ENCODE data around the gene IQCK.

Gene IQCK

GRCh38 chr16:19722269-19722952, 4.3 kb downstream of the IQCK start:
- no peak for DNase-seq

- DNase-seq, result no peak
These were observed 4.9 kb downstream of the IQCK start for GRCh38 chr16:19722981-19723380.

DNA sequence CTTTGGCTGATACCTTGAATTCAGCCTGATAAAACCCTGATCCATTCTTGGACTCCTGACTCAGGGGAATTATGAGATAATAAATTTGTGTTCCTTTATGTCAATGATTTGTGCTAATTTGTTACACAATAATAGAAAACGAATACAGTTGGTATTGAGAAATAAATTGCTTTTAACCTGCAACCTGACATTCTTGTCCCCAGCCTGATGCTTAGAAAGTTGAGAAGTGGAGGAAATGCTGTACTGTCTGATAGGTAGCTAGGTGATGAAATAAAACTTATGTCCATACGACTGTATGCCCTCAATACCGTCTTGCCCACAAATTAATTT, 10.5 kb downstream of the IQCK start:
- no peak for DNase-seq

DNA sequence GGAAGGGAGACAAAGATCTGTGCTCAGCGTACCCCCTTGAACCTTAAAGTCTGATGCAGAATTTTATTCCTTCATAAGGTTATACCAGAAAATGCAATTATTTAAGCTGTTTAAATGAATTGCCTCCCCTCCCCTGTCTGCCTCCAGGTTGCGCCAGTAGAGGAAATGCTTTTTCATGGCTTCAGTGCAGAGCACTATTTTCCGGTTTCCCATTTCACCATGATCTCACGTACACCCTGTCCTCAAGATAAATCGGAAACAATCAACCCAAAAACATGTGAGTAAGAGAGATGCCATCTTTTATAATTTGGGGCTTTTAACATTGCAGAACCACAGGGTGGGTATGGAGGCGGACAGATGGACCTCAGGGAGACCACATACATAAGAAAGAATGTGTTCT, 15.5 kb downstream of the IQCK start:
- DNase-seq, result no peak

DNA sequence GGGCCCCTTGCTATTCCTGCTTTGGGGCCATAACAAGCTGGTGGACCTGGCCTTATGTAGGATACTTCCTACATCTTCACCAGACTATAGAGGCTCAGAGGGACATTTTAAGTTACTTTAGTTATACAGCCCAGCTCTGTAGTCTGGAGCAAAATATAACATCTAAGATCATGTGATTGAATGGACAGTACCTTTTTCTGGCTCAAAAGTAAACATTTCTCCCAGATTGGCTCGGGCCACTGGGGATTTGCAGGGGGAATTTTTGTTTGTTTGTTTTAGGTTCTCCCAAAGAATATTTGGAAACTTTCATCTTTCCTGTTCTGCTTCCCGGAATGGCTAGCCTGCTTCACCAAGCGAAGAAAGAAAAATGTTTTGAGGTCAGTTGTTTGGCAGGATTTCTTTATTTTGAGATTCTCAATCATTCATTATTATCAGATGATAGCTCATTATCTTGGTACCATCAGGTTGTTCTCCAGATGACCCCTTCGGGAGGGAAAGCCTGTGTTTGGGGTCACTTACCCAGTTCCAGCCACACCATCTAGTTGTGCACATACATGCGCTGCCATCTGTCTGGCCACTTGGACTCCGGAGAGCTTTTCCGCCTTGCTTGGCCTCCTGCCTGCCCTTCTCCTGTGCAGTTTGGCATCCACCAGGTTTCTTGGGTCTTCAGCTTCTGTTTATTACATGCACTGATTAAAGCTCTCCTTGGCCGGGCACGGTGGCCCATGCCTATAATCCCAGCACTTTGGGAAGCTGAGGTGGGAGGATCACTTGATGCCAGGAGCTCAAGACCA, 17.2 kb downstream of the IQCK start:
- no peak for DNase-seq

GRCh38 chr16:19737306-19738038, 19.4 kb downstream of the IQCK start:
- no peak for DNase-seq

DNA sequence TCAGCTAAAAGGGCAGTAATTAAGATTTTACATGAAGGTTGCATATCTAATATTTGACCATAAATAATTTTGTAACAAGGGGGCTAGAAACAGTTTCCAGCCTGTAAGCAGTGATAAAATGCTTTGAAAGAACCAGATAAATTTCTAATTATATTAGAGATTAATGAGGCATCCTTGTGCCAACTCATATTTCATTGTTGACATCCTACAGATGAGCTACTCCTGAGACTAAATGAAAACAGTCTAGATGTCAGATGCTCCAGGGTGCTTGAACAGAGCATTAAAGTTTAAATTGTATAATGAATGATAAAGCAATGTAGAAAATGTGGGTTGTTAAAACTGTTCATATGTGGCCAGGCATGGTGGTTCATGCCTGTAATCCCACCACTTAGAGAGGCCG, 23.3 kb downstream of the IQCK start:
- no peak for DNase-seq

GRCh38 chr16:19743816-19744159, 25.7 kb downstream of the IQCK start:
- DNase-seq, result no peak

GRCh38 chr16:19744670-19745069, 26.6 kb downstream of the IQCK start:
- DNase-seq, result no peak

DNA sequence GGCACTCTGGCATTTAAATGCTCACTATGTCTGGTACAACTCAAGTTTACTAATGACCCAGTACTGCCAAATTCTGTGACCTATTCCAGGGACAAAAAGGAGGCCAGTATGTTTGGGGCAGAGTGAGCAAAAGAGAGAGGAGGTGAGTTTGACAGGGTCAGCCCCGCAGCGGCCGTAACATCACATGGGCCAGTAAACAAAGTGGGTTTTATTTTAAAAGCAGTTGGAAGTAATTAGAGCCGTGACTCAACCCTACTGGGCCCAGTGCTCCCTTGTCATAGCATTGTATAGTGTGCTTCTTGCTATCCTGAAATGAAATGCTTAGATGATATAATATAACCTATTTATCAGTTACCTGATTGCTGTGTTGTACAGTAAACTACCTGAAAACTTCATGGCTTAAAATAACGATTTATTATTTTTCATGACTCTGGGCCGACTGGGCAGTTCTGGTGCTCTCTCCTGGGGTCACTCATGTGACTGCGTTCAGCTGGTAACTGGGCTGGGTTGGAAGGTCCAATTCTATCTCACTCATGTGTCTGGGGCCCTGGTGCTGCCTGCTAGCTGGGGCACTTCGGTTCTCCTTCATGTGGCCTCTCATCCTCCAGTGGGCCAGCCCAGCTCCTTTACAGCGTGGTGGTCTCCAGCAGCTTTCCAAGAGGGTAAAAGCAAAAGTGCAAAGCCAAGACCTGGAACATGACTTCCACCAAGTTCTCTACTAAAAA, 27.4 kb downstream of the IQCK start:
- DNase-seq, result no peak

DNA sequence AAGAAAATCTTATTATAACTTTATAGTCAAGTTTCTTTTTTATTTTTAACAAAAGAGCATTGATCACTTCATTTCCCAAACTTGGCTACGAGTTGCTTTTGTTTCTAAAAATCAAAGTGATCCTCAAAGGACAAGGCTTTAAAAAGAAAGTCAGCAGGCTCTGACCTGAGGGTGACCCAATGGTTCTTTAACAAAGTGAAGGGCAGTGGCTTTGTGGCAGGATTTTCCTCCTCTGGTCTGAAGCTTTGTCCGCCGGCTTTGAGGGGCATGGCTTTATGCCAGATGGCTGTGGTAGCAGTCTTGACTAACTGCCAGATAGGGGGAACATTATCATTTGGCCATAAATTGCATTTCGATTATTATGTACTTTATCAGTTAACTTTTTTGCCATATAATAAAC, 28.5 kb downstream of the IQCK start:
- no peak for DNase-seq

DNA sequence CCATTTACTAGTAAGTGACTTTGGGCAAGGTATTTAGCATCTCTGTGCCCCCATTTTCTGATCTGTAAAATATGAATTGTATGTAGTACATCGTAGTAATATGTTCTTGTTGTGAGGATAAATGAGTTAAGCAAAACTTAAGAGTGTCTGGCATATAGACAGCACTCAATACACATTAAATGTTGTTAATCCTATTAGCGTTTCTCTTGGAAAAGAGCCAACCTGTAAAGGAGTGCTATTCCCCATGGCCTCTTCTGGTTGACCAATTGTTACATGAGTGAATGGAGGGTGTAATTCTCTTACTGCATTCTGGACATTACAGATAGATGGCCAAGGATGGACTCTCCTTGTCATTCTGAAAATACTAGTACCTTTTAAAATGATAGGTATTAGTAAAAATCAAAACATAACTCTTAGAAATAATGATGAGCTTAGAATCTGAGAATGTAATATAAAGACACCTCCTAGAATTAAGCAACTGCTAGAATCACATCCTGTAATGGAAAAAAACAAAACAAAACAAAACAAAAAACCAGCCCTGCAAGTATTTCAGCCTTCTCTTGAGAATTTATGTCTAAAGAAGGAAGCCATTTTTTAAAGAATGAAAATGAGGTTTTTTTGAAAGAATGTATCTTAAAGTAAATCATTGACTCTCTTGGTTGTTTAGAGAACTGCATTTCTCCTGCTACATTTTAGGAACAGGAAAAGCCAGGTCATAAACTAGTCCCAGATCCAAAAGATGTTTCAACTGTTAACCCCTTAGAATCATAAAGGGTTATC, 30.5 kb downstream of the IQCK start:
- no peak for DNase-seq

- no peak for DNase-seq
These were observed 31.6 kb downstream of the IQCK start for GRCh38 chr16:19749571-19750080.

DNA sequence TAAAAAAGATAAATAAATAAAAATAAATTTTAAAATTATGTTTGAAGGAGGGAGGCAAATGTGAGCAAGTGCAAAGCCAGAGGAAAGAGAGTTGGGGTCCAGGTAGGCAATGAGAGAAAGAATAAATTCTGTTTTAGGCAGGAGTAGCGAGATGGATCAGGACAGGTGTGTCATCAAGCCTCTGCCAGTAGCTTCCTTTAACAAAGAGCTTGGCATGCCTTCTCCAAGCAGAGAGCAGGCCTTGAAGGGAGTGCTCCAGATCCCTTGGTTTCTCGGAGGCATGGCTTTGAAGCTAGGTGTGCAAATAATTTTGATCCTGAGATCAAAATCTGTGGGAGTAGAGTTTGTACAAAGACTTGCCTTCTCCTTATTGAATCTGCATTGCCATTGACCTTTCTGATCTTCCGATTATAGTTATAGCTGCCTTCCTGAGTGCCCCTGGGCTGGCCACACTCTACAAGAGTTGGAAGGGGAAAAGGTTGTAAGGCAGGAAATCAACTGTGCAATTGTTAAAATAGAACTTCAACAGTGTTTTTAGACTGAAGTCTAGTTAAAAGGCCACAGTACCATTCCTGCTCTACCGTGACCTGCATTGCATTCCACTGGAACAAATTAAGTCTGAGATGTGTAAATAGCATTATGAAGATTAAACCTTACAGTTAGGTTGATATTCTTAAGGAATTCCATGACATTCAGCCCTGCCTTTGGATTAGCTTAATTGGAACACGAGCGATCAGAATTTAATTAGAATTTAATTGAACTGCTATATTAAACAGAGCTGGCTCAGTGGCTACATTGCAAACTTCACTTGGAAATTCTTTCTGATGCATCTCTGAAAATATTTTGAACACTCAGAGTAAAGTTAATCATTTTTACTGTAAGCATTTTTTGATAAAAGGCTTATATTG, 33.7 kb downstream of the IQCK start:
- no peak for DNase-seq

DNA sequence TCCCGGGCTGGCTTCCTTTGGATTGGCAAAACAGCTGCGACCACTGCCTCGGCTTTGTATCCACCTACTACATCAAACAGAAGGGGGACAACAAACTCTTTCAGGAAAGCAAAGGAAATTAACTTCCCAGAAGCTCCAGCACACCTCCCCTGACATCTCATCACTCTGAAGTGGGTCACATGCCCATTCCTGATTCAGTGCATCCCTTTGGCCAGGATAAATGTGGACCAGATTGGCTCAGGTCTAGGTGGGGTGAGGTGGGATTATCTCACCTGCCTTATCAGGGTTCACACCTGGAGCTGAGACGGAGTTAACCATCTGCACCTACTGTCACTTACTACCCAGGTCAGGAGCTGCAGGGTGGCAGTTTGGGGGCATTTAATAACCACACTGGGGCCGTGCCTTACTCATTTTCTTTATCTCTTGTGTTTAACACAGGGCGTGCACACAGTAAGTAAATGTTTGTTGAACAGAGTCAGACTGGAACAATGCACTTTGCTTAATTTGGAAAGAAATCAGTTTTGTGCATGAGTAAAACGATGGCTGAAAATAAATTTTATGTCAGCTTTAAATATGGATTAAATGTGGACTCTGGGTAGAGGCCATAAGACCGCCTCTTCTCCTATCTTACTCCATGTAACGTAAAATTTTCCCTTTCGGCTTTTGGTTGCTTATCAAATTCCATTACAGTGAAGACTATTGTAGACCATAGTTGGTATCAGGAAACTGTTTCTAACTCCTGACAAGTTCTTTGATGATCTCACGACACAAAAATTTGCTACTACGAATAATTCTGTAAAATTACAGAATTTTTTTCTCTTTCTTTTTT, 36.0 kb downstream of the IQCK start:
- no peak for DNase-seq

GRCh38 chr16:19754644-19755036, 36.6 kb downstream of the IQCK start:
- no peak for DNase-seq

GRCh38 chr16:19755268-19755667, 37.2 kb downstream of the IQCK start:
- no peak for DNase-seq

DNA sequence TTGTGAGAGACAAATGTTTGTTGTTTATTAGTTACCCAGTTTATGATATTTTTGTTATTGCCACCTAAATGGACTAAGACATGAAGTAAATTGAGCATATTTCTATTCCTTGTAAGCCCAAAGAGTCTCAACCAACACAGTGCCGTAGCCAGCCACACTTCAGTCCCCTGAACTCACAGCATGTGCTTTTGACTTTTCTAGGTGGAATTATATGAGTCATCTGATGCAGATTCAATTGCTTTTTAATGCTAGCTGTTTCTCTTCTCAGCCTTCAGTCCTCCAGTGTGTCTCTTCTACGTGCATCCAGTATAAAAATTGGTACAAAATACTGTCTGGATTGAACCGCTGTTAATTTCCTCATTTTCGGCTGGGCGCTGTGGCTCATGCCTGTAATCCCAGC, 39.0 kb downstream of the IQCK start:
- DNase-seq, result no peak

GRCh38 chr16:19757762-19758595, 39.9 kb downstream of the IQCK start:
- DNase-seq, result no peak

Measured in SIG-M5 (cell line).